Activated CD8-positive, alpha-beta memory T cell treated with anti-CD3 and anti-CD28 coated beads for 24 hours (primary cell): ENCODE data around the gene UBL4A.

Experiments used
- DNase-seq: peaks from one replicate; pipeline ENCODE4 v3.0.0-alpha.2; 2020

The UBL4A gene

GRCh38 chrX:154436983-154437752 lies 49.2 kb downstream of the UBL4A start, which contains the start of gene GDI1:
GDI1 (plus strand) TSS chrX:154437154; CDS start chrX:154437255, 101 bp downstream.
- DNase-seq: peak; percentile 78

- peak; percentile 72 for DNase-seq
Measured at GRCh38 chrX:154436374-154436982, 49.9 kb downstream of the UBL4A start.

- no peak for DNase-seq
Measured at GRCh38 chrX:154435171-154435733, 51.2 kb downstream of the UBL4A start.

GRCh38 chrX:154434394-154435168 lies 51.8 kb downstream of the UBL4A start:
- no peak for DNase-seq
